Stimulated activated CD8-positive, alpha-beta memory T cell treated with anti-CD3 and anti-CD28 coated beads, Interleukin-15, amount 100 ng/mL, for 24 hours (primary cell): Measurements from ENCODE around the gene GRIN1.

Experiments
- DNase-seq: peaks from one replicate; pipeline ENCODE4 v3.0.0-alpha.2; 2020; ENCODE audit warnings: low read depth

The GRIN1 gene

GRCh38 chr9:137216188-137216965 lies 77.4 kb downstream of the GRIN1 start:
- DNase-seq: no peak

GRCh38 chr9:137217276-137218211 lies 78.6 kb downstream of the GRIN1 start:
- no peak for DNase-seq

- DNase-seq: no peak
Measured at GRCh38 chr9:137218212-137218753, 79.3 kb downstream of the GRIN1 start.
